Activated naive CD4-positive, alpha-beta T cell treated with anti-CD3 and anti-CD28 coated beads for 36 hours (primary cell): Measurements from ENCODE around the gene TTC4. TPM values are rescaled to one million over a fixed set of nuclear protein-coding genes. Genes with fewer than 3 reads are reported as not detected.
"Not testable (repeated sequence)": the region's sequence is repeated elsewhere in the genome, so short reads cannot be mapped to it uniquely, and the experiment has no call there.

Experiments
- CTCF ChIA-PET: fragments of 350-600 bp; sonication (Branson Sonifier 250); formaldehyde crosslinking; loops from one replicate; lab custom pipeline; 2021; ENCODE audit warnings: antibody characterized with exemption; lab: Charles Lee
- DNase-seq: peaks from one replicate; pipeline ENCODE4 v3.0.0-alpha.2; 2020
- H3K27ac Mint-ChIP-seq: one replicate; pipeline ENCODE4 v1.8.0; 2021; ENCODE audit warnings: mild to moderate bottlenecking, mixed read lengths
- H3K27me3 Mint-ChIP-seq: one replicate; pipeline ENCODE4 v1.8.0; 2021; ENCODE audit warnings: low read depth, mixed read lengths
- H3K36me3 Mint-ChIP-seq: one replicate; pipeline ENCODE4 v1.8.0; 2021; ENCODE audit warnings: low read depth, mixed read lengths
- H3K4me1 Mint-ChIP-seq: one replicate; pipeline ENCODE4 v1.8.0; 2021; ENCODE audit warnings: low read depth, mixed read lengths
- H3K4me3 Mint-ChIP-seq: one replicate; pipeline ENCODE4 v1.8.0; 2021; ENCODE audit warnings: mild to moderate bottlenecking, moderate library complexity, mixed read lengths
- H3K9me3 Mint-ChIP-seq: one replicate; pipeline ENCODE4 v1.8.0; 2021; ENCODE audit warnings: mixed read lengths
- intact Hi-C: fragments of 100-400 bp; cut with micrococcal nuclease; formaldehyde crosslinking; loops from one replicate; pipeline ENCODE4 v1.15.1; 2023
- total RNA-seq, 2 experiments: library from RNA; stranded (reverse); gene quantifications; one replicate each; pipeline ENCODE4 v1.2.3, GENCODE V29; 2021

The TTC4 gene
- total RNA-seq, 2 experiments from 2014 or later: 26.3 to 30.2 TPM

DNA sequence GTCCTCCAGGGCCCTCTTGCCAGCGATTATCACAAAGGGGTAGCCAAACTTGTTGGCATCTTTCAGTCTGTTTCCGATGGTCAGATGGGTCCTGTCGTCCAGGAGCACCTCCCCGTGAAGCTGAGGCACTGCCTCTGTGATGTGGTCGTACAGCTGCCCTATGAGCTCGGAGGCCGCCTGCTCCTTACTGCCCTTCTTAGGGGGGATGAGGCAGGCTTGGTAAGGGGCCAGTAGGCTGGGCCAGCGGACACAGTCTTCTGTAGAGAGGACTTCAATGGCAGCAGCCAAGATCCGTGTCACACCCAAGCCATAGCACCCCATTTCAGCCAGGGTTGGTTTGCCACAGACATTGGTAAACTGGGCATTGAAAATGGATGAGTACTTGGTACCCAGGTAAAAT is 42.2 kb downstream of the TTC4 start:
- Mint-ChIP-seq H3K9me3 (no peaks in the 10 kb centered on the region), H3K27me3 (no peaks in the 10 kb centered on the region), H3K36me3 (peaks cover 11% of the 10 kb centered on the region), H3K27ac (no peak overlapping the region), H3K4me1 (peaks cover 7% of the 10 kb centered on the region), H3K4me3 (no peak overlapping the region)
- CTCF ChIA-PET: no interaction called here
- no peak for DNase-seq
- intact Hi-C loops: no loop called here

DNA sequence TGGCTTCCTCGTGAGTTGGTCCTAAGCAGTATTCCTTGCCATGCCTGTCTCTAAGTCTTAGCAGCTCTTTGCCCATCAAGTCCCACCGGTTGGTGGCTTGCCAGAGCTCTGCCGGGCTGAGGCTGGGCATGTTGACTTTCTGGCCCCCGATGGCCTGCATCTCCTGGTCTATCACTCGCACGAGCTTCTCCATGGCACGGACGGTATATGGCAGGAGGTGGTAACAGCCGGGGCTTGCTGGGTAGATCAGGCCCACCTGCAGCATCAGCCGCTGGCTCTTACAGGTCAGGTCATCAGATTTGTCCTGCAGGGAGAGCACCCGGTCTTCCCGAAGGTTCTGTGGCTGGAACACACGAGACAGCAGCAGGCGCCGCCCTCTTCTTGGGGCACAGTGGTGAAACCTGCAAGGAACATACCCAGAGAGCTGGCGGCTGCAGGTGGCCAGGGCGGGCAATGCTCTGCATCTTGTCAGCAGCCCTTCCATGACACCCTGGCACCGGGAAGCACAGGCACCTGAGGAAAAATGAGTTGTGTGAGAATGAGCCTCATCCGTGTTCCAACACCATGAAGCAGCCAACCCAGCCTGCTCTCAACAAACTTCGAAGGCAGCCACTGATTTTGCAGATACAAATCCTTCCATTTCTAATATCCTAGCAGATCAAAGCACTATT is 43.2 kb downstream of the TTC4 start:
- CTCF ChIA-PET: no interaction called here
- no peak overlapping the region for H3K27ac Mint-ChIP-seq

DNA sequence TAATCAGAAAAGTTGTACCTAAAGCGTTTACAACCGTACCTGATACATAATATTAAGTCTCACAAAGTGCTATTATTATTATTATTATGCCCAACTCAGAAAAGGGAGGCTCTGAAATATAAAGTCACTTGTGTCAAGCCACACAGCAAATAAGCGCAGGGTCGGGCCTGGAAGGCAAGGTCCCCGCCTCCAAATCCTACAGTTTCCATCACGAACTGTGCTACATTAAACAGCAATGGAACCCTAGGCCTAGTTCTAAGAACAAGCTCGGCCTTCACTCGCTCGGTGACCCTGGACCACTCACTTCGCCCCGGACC is 48.1 kb downstream of the TTC4 start:
- Mint-ChIP-seq H3K4me3 (peak overlapping the region; percentile 94), H3K27ac (peak overlapping the region; percentile 83), H3K9me3 (no peaks in the 10 kb centered on the region), H3K27me3 (no peaks in the 10 kb centered on the region), H3K36me3 (peaks cover 3% of the 10 kb centered on the region), H3K4me1 (peaks cover 19% of the 10 kb centered on the region)
- intact Hi-C loops: loop anchor here (1.0 kb wide), 8 partner anchors 36 to 817 kb away; partner anchors contain the start of genes DHCR24, LRRC42, TCEANC2 and TMEM59
- CTCF ChIA-PET: interaction anchor here (1.1 to 1.4 kb wide), 2 partner anchors 28 to 37 kb away, joined by 3 to 5 read pairs; partner anchors contain the start of gene TTC22
- peak; percentile 21 for DNase-seq

More for the DNA sequence above, 43.2 kb downstream of the TTC4 start:
- Mint-ChIP-seq H3K4me1 (peaks cover 15% of the 10 kb centered on the region), H3K4me3 (no peak overlapping the region), H3K36me3 (peaks cover 11% of the 10 kb centered on the region), H3K27me3 (no peaks in the 10 kb centered on the region), H3K9me3 (no peaks in the 10 kb centered on the region)
- intact Hi-C loops: no loop called here
- DNase-seq: no peak

DNA sequence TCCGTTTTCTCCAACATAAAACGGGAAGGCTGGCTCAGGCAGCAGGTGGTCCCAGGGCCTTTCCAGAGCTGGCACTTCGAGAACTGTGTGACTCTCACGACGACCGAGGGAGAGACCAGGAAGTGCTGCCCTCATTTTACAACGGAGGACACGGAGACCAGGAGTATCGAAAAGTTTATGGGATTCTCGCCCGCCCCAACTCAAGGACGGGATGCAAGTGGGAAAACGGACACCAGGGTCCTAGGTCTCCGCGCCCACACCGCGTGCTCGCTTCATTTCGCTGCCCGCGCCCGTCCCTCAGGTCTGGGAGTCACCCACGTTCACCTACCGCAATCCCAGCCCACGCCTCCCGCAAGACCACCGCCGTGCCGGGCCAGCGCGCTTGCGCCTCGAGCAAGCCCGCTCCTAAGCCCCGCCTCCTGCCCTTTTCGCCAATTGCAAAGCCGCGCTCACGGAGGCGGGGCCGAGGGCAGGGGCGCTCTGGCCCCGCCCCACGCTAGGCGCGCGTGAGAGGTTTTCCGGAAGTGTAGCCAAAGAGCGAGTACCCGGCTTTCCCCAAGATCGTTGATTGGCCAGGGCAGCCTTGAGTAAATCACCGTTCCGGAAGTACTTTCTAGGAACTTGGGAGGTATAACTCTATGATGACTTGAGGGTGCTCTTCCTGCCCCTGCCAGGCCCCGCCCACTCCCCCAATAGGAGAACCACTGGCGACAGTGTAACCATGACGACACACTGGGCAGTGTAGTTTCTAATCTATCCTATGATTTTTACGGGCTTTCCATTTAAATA is 48.7 kb downstream of the TTC4 start, which contains the start of gene PARS2:
TSS of gene PARS2 (minus strand) at position 391 of the 789 bp plus-strand sequence. CDS start 5,362 bp downstream, outside the sequence.
- Mint-ChIP-seq H3K4me3 (peak within 1 kb of the TSS; percentile 94), H3K4me1 (peaks cover 19% of the 10 kb centered on the region), H3K27me3 (no peaks in the 10 kb centered on the region), H3K27ac (peak within 1 kb of the TSS; percentile 83), H3K36me3 (peaks cover under 1% of the 10 kb centered on the region), H3K9me3 (no peaks in the 10 kb centered on the region)
- DNase-seq: peak; percentile 96
- CTCF ChIA-PET: interaction anchor here (1.0 kb wide), 1 partner anchor 37 kb away, joined by 3 read pairs; the partner anchor contains the start of gene TTC22
- intact Hi-C loops: loop anchor here (1.0 kb wide), 8 partner anchors 35 to 818 kb away; partner anchors contain the start of genes DHCR24, LRRC42, TCEANC2 and TMEM59

DNA sequence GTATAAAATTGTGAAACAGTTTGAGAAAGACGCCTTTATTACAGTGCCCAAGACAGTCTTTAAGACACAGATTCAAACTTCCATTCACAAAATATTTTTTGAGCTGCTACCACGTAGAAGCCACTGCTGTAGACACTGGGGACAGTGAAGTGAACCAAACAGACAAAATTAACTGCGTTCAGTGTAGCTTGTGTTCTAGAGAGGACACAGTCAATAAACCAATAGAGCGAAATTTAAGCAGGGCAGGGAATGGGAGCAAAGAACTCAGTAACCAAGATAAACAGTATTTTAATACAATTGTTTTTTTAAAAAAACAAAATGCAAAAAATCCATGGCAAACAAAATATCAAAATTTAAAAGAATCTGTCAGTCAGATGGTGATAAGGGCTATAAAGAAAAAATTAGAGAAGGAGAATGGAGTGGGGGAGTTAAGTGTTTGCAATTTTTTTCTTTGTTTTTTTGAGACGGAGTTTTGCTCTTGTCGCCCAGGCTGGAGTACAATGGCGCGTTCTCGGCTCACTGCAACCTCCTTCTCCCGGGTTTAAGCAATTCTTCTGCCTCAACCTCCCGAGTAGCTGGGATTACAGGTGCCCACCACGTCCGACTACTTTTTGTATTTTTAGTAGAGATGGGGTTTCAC is 49.4 kb downstream of the TTC4 start:
- Mint-ChIP-seq H3K27ac (peak overlapping the region; percentile 68), H3K27me3 (no peaks in the 10 kb centered on the region), H3K4me1 (peaks cover 19% of the 10 kb centered on the region), H3K4me3 (peak overlapping the region; percentile 94), H3K36me3 (no peaks in the 10 kb centered on the region), H3K9me3 (no peaks in the 10 kb centered on the region)
- intact Hi-C loops: loop anchor here (1.0 kb wide), 8 partner anchors 34 to 819 kb away; partner anchors contain the start of genes DHCR24, LRRC42, TCEANC2 and TMEM59
- no peak for DNase-seq
- CTCF ChIA-PET: interaction anchor here (1.0 kb wide), 1 partner anchor 36 kb away, joined by 3 read pairs; the partner anchor contains the start of gene TTC22

DNA sequence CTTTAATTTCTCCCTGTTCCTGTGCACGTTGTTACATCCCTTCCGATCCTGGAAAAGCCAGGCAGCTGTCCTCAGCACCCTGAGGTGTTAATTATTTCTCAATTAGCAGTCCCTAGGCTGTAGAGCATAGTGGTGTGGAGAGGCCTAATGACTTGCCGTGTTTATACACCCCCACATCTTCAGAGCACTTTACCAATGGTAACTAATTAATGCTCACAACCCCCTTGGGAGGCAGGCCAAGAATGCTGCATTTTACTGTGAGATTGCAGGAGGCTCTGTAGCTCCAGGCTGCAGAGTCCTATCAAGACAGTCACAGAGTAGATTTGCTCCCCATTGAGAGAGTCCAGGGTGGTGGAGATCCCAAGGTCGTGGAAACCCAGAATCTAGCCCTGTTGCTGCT is 51.1 kb downstream of the TTC4 start:
- H3K4me1 Mint-ChIP-seq: peaks cover 15% of the 10 kb centered on the region
- H3K4me3 Mint-ChIP-seq: no peak overlapping the region
- intact Hi-C loops: no loop called here

DNA sequence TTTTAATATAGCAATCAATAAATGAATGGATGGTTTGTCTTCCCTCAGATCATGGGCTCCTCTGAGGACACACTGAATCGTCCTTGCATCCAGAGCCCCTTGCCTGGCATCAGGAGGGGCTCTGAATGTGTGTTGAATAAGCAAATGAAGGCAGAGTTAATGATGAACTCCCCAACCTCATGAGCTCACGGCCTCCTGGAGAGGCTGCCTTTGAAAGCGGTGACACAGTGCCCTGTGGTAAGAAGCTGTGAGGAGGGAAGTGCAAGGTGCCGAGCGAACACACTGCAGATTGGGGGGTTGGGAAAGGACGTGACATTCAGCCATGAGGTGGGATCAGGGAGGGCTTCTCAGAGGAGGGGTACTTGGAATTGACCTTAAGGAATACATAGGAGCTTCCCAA is 51.9 kb downstream of the TTC4 start:
- CTCF ChIA-PET: interaction anchor here (0.7 to 2.1 kb wide), 3 partner anchors 25 to 34 kb away, joined by 3 to 5 read pairs (median 4); no protein-coding TSS in a partner anchor
- H3K4me1 Mint-ChIP-seq: peaks cover 15% of the 10 kb centered on the region
- intact Hi-C loops: no loop called here
- H3K4me3 Mint-ChIP-seq: no peak overlapping the region
- DNase-seq: no peak
- H3K9me3 Mint-ChIP-seq: no peaks in the 10 kb centered on the region
- no peaks in the 10 kb centered on the region for H3K27me3 Mint-ChIP-seq
- no peaks in the 10 kb centered on the region for H3K36me3 Mint-ChIP-seq
- H3K27ac Mint-ChIP-seq: no peak overlapping the region

More for the DNA sequence above, 51.1 kb downstream of the TTC4 start:
- DNase-seq: no peak
- H3K9me3 Mint-ChIP-seq: no peaks in the 10 kb centered on the region
- H3K27ac Mint-ChIP-seq: no peak overlapping the region
- CTCF ChIA-PET: interaction anchor here (1.6 to 2.1 kb wide), 2 partner anchors 25 to 35 kb away, joined by 5 to 7 read pairs; partner anchors contain the start of gene TTC22
- H3K27me3 Mint-ChIP-seq: no peaks in the 10 kb centered on the region
- no peaks in the 10 kb centered on the region for H3K36me3 Mint-ChIP-seq

DNA sequence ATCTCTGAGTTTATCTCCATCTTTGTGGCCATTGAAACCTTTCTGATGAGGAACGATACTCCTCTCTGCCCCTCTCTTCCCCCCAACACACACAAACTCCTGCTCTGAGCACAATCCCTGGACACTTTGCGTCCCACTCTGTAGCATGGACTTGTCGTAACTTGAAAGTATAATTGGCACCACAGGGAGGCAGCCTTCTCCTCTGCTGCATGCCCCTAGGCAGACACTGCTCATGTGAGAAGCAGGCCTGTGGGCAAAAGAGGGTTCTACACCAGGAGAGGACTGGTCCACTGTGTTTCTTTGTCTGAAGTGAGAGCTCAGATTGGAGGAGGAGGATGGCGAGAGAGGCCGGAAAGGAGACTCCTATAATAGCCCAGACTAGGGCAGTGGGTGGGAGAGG is 52.4 kb downstream of the TTC4 start:
- intact Hi-C loops: loop anchor here (1.0 kb wide), 1 partner anchor 42 kb away; no protein-coding TSS in a partner anchor
- H3K4me3 Mint-ChIP-seq: no peak overlapping the region
- H3K27me3 Mint-ChIP-seq: no peaks in the 10 kb centered on the region
- peaks cover 10% of the 10 kb centered on the region for H3K4me1 Mint-ChIP-seq
- DNase-seq: peak; percentile 30
- no peak overlapping the region for H3K27ac Mint-ChIP-seq
- H3K36me3 Mint-ChIP-seq: no peaks in the 10 kb centered on the region
- H3K9me3 Mint-ChIP-seq: no peaks in the 10 kb centered on the region
- CTCF ChIA-PET: interaction anchor here (1.1 to 2.1 kb wide), 2 partner anchors 24 to 31 kb away, joined by 3 to 5 read pairs; no protein-coding TSS in a partner anchor

DNA sequence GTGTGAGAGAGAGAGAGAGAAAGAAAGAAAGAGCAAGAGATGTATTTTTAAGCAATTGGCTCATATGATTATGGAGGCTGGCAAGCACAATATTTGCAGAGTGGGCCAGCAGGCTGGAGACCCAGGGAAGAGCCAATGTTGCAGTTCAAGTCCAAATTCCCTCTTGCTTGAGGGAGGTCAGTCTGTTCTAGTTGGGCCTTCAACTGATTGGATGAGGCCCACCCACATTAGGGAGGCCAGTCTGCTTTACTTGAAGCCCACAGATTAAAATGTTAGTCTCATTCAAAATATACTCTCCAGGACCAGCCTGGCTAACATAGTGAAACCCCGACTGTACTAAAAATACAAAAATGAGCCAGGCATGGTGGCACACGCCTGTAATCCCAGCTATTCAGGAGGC is 57.3 kb downstream of the TTC4 start:
- H3K4me3 Mint-ChIP-seq: no peak overlapping the region
- no peaks in the 10 kb centered on the region for H3K9me3 Mint-ChIP-seq
- no peak for DNase-seq
- no peaks in the 10 kb centered on the region for H3K4me1 Mint-ChIP-seq
- no peaks in the 10 kb centered on the region for H3K36me3 Mint-ChIP-seq
- intact Hi-C loops: no loop called here
- no peak overlapping the region for H3K27ac Mint-ChIP-seq
- H3K27me3 Mint-ChIP-seq: no peaks in the 10 kb centered on the region
- CTCF ChIA-PET: no interaction called here

DNA sequence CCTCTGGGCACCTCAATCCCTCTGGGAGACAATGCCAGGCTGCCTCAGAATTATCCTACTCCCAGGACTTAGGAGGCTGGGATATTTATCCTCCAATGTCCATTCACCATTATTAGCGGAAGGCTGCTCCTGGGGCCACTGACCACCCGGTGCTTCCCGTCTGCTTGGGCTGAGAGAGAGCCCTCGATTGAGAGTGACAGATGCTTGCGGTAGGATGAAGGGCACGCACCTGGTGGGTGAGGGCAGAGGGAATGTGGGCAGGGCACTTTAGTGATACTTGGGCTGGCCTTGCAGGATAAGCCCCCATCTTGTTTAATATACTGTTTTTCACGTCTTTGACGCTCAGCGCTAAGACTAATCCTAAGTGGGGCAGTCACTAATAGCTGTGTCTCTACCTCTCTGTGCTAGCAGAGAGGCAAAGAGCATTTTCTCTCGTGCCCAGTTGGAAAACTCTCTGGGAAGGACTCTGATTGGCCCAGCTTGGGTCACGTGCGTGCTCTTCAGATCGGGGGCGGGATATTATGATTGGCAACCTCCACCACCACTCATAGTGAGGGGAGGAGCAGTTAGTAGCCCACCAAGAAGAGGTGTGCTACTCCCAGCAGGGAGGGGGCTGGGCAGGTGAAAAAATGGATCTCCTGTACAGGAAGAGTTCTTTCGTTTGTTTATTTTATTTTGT is 59.3 kb downstream of the TTC4 start:
- no peak overlapping the region for H3K4me3 Mint-ChIP-seq
- H3K4me1 Mint-ChIP-seq: no peaks in the 10 kb centered on the region
- CTCF ChIA-PET: no interaction called here
- intact Hi-C loops: no loop called here
- H3K27me3 Mint-ChIP-seq: no peaks in the 10 kb centered on the region
- H3K27ac Mint-ChIP-seq: no peak overlapping the region
- no peaks in the 10 kb centered on the region for H3K36me3 Mint-ChIP-seq
- no peaks in the 10 kb centered on the region for H3K9me3 Mint-ChIP-seq
- no peak for DNase-seq

DNA sequence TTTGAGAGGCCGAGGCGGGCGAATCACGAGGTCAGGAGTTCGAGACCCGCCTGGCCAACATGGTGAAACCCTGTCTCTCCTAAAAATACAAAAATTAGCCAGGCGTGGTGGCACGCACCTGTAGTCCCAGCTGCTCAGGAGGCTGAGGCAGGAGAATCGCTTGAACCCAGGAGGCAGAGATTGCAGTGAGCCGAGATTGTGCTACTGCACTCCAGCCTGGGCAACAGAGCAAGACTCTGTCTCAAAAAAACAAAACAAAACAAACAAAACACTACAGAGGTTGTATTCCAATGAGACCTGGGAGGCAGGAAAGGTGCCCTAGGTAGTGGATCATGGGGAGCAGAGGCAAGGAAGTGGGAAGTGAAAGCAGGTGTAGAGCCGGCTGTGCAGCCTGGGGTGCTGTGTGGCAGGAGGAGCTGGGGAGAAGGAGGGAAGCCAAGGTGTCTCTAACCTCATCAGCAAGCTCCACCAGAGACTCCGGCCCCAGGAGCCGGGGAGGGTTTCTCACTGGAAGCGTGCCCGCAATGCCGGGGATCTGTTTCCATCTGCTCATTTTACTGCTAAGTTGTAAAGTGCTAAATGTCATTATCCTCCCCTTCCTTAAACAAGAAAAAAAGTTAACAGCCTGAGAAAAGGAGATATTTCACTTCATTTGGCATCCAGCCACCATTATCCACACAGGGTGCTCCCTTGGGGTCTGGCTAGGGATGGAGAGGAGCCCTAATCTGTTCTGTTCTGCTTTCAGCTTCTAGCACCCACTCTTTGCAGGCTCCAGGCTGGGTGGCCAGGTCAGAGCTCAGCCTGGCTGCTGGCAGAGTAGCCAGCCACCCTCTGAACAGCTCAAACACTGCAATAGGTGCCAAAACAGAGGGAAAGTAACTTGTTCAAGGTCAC is 60.4 kb downstream of the TTC4 start:
- H3K4me3 Mint-ChIP-seq, H3K9me3 Mint-ChIP-seq, DNase-seq, H3K4me1 Mint-ChIP-seq, intact Hi-C loops, H3K27ac Mint-ChIP-seq, H3K36me3 Mint-ChIP-seq, H3K27me3 Mint-ChIP-seq: not testable (repeated sequence)
- CTCF ChIA-PET: interaction anchor here (1.0 to 1.9 kb wide), 2 partner anchors 16 to 277 kb away, joined by 4 read pairs; no protein-coding TSS in a partner anchor
